ENCODE data around the gene SMYD3.

DNA sequence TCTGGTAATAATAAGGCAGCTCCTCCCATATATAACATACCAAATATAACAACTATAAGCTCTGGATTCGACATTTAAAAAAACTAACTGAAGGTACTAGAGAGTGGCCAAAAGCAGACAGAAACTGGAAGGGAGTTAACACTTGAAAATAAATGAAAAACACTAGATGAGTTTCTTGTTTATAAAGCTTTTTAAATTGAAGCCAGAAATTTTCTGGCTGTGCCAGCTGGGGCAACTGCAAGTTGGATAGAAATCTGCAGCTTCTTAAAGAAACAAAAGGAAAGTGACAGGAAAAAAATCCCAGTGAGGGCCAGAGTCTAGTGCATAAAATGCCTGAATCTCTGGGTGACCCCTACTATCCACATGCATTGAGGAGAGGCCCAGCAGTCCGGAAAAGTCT lies 432.7 kb downstream of the SMYD3 start:
- TF ChIP-seq SIN3A (IDR thresholded peaks at IDR 0.05; ENCODE audit: borderline replicate concordance, insufficient read depth, low read length) (no peak), POLR2AphosphoS5 (IDR thresholded peaks at IDR 0.05; ENCODE audit: low read depth, low read length) (no peak), TAF1 (IDR thresholded peaks at IDR 0.05; ENCODE audit: borderline replicate concordance, insufficient read depth, low read length) (no peak)
- TF ChIP-seq, protein P1, sequence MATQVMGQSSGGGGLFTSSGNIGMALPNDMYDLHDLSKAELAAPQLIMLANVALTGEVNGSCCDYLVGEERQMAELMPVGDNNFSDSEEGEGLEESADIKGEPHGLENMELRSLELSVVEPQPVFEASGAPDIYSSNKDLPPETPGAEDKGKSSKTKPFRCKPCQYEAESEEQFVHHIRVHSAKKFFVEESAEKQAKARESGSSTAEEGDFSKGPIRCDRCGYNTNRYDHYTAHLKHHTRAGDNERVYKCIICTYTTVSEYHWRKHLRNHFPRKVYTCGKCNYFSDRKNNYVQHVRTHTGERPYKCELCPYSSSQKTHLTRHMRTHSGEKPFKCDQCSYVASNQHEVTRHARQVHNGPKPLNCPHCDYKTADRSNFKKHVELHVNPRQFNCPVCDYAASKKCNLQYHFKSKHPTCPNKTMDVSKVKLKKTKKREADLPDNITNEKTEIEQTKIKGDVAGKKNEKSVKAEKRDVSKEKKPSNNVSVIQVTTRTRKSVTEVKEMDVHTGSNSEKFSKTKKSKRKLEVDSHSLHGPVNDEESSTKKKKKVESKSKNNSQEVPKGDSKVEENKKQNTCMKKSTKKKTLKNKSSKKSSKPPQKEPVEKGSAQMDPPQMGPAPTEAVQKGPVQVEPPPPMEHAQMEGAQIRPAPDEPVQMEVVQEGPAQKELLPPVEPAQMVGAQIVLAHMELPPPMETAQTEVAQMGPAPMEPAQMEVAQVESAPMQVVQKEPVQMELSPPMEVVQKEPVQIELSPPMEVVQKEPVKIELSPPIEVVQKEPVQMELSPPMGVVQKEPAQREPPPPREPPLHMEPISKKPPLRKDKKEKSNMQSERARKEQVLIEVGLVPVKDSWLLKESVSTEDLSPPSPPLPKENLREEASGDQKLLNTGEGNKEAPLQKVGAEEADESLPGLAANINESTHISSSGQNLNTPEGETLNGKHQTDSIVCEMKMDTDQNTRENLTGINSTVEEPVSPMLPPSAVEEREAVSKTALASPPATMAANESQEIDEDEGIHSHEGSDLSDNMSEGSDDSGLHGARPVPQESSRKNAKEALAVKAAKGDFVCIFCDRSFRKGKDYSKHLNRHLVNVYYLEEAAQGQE (IDR thresholded peaks at IDR 0.05; ENCODE audit: insufficient read depth in 1 of 2, low read depth in 2 of 2, low read length in 2 of 2) = no peak
